ENCODE results near the gene NTM.

NTM gene

GRCh38 chr11:131609921-131610320 lies 239.5 kb downstream of the NTM start:
- Histone ChIP-seq H3K4me3 (ENCODE audit: low read depth, low read length) (no peak overlapping the region), H3K27me3 (ENCODE audit: control insufficient read depth, insufficient read depth, low read length) (no peaks in the 10 kb centered on the region), H3K9me3 (ENCODE audit: control insufficient read depth, low read length) (no peaks in the 10 kb centered on the region), H3K79me2 (no peaks in the 10 kb centered on the region), H2AFZ (no peak overlapping the region), H3K27ac (no peak overlapping the region), H3K9ac (no peak overlapping the region), H3K4me1 (no peaks in the 10 kb centered on the region), H3K4me2 (ENCODE audit: low read length) (no peak overlapping the region), H3K36me3 (ENCODE audit: control insufficient read depth, insufficient read depth, low read length) (no peaks in the 10 kb centered on the region)
- TF ChIP-seq CTCF (IDR thresholded peaks at IDR 0.05), result no peak

- H3K4me3 ChIP-seq (ENCODE audit: low read depth, low read length), result no peak overlapping the region
- no peak for TF ChIP-seq CTCF (IDR thresholded peaks at IDR 0.05)
Observed at GRCh38 chr11:131611322-131611721, 240.9 kb downstream of the NTM start.

DNA sequence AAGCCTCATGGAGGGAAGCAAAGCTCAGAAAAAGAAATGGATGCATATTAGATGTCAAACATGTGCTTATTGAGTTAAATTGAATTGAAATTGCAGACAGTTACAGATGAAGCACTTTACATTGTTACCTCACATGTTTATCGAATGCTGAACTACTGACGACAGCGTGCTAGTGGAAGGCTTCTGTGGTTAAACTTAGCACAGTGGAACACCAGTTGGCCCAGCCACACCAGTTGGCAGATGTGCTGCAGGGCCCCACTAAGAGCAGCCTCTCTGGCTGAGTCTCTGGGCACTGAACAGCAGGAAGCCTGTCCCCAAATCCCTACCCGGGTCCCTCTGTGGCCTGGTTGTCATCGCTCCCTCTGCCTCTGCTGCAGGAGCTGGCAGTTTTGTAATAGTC lies 242.1 kb downstream of the NTM start:
- H3K9me3 ChIP-seq (ENCODE audit: control insufficient read depth, low read length), result no peaks in the 10 kb centered on the region
- H3K27ac ChIP-seq, result no peak overlapping the region
- no peak overlapping the region for H3K9ac ChIP-seq
- no peak overlapping the region for H3K4me2 ChIP-seq (ENCODE audit: low read length)
- no peaks in the 10 kb centered on the region for H3K27me3 ChIP-seq (ENCODE audit: control insufficient read depth, insufficient read depth, low read length)
- H3K4me1 ChIP-seq, result no peaks in the 10 kb centered on the region
- no peak overlapping the region for H3K4me3 ChIP-seq (ENCODE audit: low read depth, low read length)
- no peak overlapping the region for H2AFZ ChIP-seq
- no peak for TF ChIP-seq CTCF (IDR thresholded peaks at IDR 0.05)
- H3K79me2 ChIP-seq, result no peaks in the 10 kb centered on the region
- H3K36me3 ChIP-seq (ENCODE audit: control insufficient read depth, insufficient read depth, low read length), result no peaks in the 10 kb centered on the region

More at GRCh38 chr11:131611322-131611721, 240.9 kb downstream of the NTM start:
- Histone ChIP-seq H3K9ac (no peak overlapping the region), H3K27ac (no peak overlapping the region), H3K9me3 (ENCODE audit: control insufficient read depth, low read length) (no peaks in the 10 kb centered on the region), H3K79me2 (no peaks in the 10 kb centered on the region), H3K4me1 (no peaks in the 10 kb centered on the region), H3K27me3 (ENCODE audit: control insufficient read depth, insufficient read depth, low read length) (no peaks in the 10 kb centered on the region), H3K36me3 (ENCODE audit: control insufficient read depth, insufficient read depth, low read length) (no peaks in the 10 kb centered on the region), H2AFZ (no peak overlapping the region), H3K4me2 (ENCODE audit: low read length) (no peak overlapping the region)

GRCh38 chr11:131614631-131615030 lies 244.2 kb downstream of the NTM start:
- Histone ChIP-seq H3K79me2 (no peaks in the 10 kb centered on the region), H2AFZ (no peak overlapping the region), H3K9me3 (ENCODE audit: control insufficient read depth, low read length) (no peaks in the 10 kb centered on the region), H3K4me1 (no peaks in the 10 kb centered on the region), H3K9ac (no peak overlapping the region), H3K27ac (no peak overlapping the region), H3K4me3 (ENCODE audit: low read depth, low read length) (no peak overlapping the region), H3K4me2 (ENCODE audit: low read length) (no peak overlapping the region), H3K27me3 (ENCODE audit: control insufficient read depth, insufficient read depth, low read length) (no peaks in the 10 kb centered on the region), H3K36me3 (ENCODE audit: control insufficient read depth, insufficient read depth, low read length) (no peaks in the 10 kb centered on the region)
- no peak for TF ChIP-seq CTCF (IDR thresholded peaks at IDR 0.05)

DNA sequence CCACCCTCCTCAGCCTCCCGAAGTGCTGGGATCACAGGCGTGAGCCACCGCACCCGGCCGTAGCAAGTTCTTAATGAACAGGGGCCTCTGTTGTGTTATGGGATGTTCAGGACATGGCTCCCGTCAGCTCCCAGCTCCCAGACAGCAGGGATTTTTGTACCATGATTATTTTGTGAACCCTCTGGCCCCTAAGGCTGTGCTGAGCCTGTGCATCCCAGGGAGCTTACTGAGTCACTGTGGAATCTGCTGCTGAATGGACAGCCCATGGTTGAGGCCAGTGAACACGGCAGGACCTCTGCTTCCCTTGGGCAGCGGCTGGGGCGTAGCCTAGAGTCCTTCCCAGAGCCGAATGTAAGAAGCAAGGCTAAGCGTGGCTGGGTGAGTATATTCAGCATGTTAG lies 245.2 kb downstream of the NTM start:
- TF ChIP-seq CTCF (IDR thresholded peaks at IDR 0.05), result no peak

More for the DNA sequence above, 245.2 kb downstream of the NTM start:
- Histone ChIP-seq H3K4me3 (ENCODE audit: low read depth, low read length) (no peak overlapping the region), H3K9ac (no peak overlapping the region), H3K9me3 (ENCODE audit: control insufficient read depth, low read length) (no peaks in the 10 kb centered on the region), H3K4me1 (no peaks in the 10 kb centered on the region), H3K79me2 (no peaks in the 10 kb centered on the region), H3K27ac (no peak overlapping the region), H3K4me2 (ENCODE audit: low read length) (no peak overlapping the region), H3K36me3 (ENCODE audit: control insufficient read depth, insufficient read depth, low read length) (no peaks in the 10 kb centered on the region), H3K27me3 (ENCODE audit: control insufficient read depth, insufficient read depth, low read length) (no peaks in the 10 kb centered on the region), H2AFZ (no peak overlapping the region)

All from parathyroid adenoma (tissue), 2 donors.